Subcutaneous adipose tissue (tissue), 4 donors: ENCODE data around the gene SGCA. TPM values are rescaled to one million over a fixed set of nuclear protein-coding genes. Genes with fewer than 3 reads are reported as not detected.

Source experiments
- total RNA-seq, 4 donors: library from RNA; depleted of rRNA; stranded (reverse); fragments of >200 nt; gene quantifications; one replicate each; pipeline ENCODE4 v1.1.0, GENCODE V29; 2016
- TF ChIP-seq, protein P1 (sequence below): fragments of 450-650 bp; IDR thresholded peaks from one replicate; pipeline ENCODE4 v1.5.1; 2016; ENCODE audit warnings: low read depth, mild to moderate bottlenecking, control low read depth, antibody characterized with exemption, moderate library complexity

The SGCA gene
- total RNA-seq, 4 donors from 2014 or later: 4.4 TPM; not detected in 3

DNA sequence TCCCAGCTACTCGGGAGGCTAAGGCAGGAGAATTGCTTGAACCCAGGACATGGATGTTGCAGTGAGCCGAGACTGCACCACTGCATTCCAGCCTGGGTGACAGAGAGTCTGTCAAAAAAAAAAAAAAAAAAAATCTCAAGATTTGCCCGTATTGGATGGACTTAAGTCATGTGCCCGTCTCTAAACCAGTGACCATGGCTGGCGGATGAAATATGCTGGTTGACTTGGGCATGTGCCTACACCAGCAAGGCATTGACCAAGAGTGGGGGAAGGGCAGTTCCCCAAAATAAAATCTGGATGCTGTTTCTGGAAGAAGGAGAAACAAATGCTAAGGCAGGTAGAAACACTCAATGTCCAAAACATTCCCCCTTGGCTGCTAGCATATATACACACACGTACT lies 57.1 kb downstream of the SGCA start:
- TF ChIP-seq, protein P1, sequence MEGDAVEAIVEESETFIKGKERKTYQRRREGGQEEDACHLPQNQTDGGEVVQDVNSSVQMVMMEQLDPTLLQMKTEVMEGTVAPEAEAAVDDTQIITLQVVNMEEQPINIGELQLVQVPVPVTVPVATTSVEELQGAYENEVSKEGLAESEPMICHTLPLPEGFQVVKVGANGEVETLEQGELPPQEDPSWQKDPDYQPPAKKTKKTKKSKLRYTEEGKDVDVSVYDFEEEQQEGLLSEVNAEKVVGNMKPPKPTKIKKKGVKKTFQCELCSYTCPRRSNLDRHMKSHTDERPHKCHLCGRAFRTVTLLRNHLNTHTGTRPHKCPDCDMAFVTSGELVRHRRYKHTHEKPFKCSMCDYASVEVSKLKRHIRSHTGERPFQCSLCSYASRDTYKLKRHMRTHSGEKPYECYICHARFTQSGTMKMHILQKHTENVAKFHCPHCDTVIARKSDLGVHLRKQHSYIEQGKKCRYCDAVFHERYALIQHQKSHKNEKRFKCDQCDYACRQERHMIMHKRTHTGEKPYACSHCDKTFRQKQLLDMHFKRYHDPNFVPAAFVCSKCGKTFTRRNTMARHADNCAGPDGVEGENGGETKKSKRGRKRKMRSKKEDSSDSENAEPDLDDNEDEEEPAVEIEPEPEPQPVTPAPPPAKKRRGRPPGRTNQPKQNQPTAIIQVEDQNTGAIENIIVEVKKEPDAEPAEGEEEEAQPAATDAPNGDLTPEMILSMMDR: no peak

Other genes with a start within 250 kb of the SGCA start
- gene DLX4, start 196.8 kb upstream of the SGCA start, total RNA-seq: 1 to 10 TPM in 1 of 4 donors, under 1 TPM in 1, not detected in 2; 0.34 to 1.3 TPM
- under 1 TPM in 1 of 4 donors, not detected in 3; 0.34 TPM for gene DLX3, start 170.8 kb upstream of the SGCA start, total RNA-seq
- 10 to 100 TPM in 3 of 4 donors, 1 to 10 TPM in 1; 9.0 to 98.8 (median 19.3) TPM for gene ITGA3, start 109.9 kb upstream of the SGCA start, total RNA-seq
- gene PDK2, start 70.7 kb upstream of the SGCA start, total RNA-seq: 100 to 1,000 TPM in 1 of 4 donors, 10 to 100 TPM in 3; 37.4 to 157 (median 43.1) TPM
- gene SAMD14, start 35.8 kb upstream of the SGCA start, total RNA-seq: under 1 TPM in 3 of 4 donors, not detected in 1; 0.33 to 0.38 (median 0.34) TPM
- 10 to 100 TPM; 14.0 to 29.2 (median 20.0) TPM for gene PPP1R9B, start 15.3 kb upstream of the SGCA start, total RNA-seq
- gene COL1A1, start 35.6 kb downstream of the SGCA start, total RNA-seq: 100 to 1,000 TPM in 1 of 4 donors, 10 to 100 TPM in 3; 14.3 to 109 (median 36.6) TPM
- gene TMEM92, start 108.5 kb downstream of the SGCA start, total RNA-seq: not detected
- 10 to 100 TPM in 3 of 4 donors, 1 to 10 TPM in 1; 7.2 to 28.8 (median 12.5) TPM for gene XYLT2, start 180.1 kb downstream of the SGCA start, total RNA-seq
- 10 to 100 TPM; 42.2 to 88.7 (median 48.1) TPM for gene MRPL27, start 207.2 kb downstream of the SGCA start, total RNA-seq
- gene EME1, start 207.2 kb downstream of the SGCA start, total RNA-seq: 1 to 10 TPM in 2 of 4 donors, under 1 TPM in 1, not detected in 1; 0.88 to 1.3 (median 1.2) TPM
- 10 to 100 TPM; 36.5 to 91.5 (median 38.2) TPM for gene LRRC59, start 231.5 kb downstream of the SGCA start, total RNA-seq